HFFc6 (cell line): ENCODE measurements around the gene OSBP2. TPM values are rescaled to one million over a fixed set of nuclear protein-coding genes. Genes with fewer than 3 reads are reported as not detected.

Source experiments
- DNase-seq: peaks from one replicate; pipeline ENCODE4 v3.0.0-alpha.2; 2018
- H3K27ac Mint-ChIP-seq: 2 replicates; pipeline ENCODE4 v1.8.0; 2020; ENCODE audit warnings: mild to moderate bottlenecking, mixed read lengths
- H3K27me3 Mint-ChIP-seq: 2 replicates; pipeline ENCODE4 v1.8.0; 2021; ENCODE audit warnings: mild to moderate bottlenecking, moderate library complexity, mixed read lengths; ENCODE audit not compliant: insufficient read depth
- H3K36me3 Mint-ChIP-seq: 2 replicates; pipeline ENCODE4 v1.8.0; 2021; ENCODE audit warnings: low read depth, mixed read lengths
- H3K4me1 Mint-ChIP-seq: 2 replicates; pipeline ENCODE4 v1.8.0; 2020; ENCODE audit warnings: low read depth, mixed read lengths
- H3K4me3 Mint-ChIP-seq: 2 replicates; pipeline ENCODE4 v1.8.0; 2020; ENCODE audit warnings: mild to moderate bottlenecking, moderate library complexity, mixed read lengths
- H3K9me3 Mint-ChIP-seq: 2 replicates; pipeline ENCODE4 v1.8.0; 2020; ENCODE audit warnings: mild to moderate bottlenecking, mixed read lengths
- CTCF ChIP-seq: fragments of 200-600 bp; sonication (generic); IDR thresholded peaks from 2 replicates; pipeline ENCODE4 v1.5.0; 2021; ENCODE audit warnings: antibody characterized with exemption, mild to moderate bottlenecking
- total RNA-seq, 6 experiments: library from RNA; stranded (reverse); fragmentation: NEBNext Ultra II Directional; extraction: Animal tissue kit (Norgen Biotek cat#: 25700); gene quantifications; 2 replicates in 1 of 6; 3 replicates in 5 of 6; pipeline ENCODE4 v1.2.3, GENCODE V29; 2021

The OSBP2 gene
- total RNA-seq, 6 experiments from 2014 or later: 0.09 to 0.37 (median 0.28) TPM; not detected in 1

GRCh38 chr22:30882184-30882717 is 187.6 kb downstream of the OSBP2 start:
- no peak for TF ChIP-seq CTCF
- H3K4me3 Mint-ChIP-seq: no peak overlapping the region
- no peak overlapping the region for H3K27ac Mint-ChIP-seq
- no peaks in the 10 kb centered on the region for H3K36me3 Mint-ChIP-seq
- DNase-seq: no peak
- H3K27me3 Mint-ChIP-seq: peaks cover 34% of the 10 kb centered on the region
- H3K9me3 Mint-ChIP-seq: no peaks in the 10 kb centered on the region
- H3K4me1 Mint-ChIP-seq: no peaks in the 10 kb centered on the region

GRCh38 chr22:30882974-30883533 is 188.4 kb downstream of the OSBP2 start:
- no peak overlapping the region for H3K27ac Mint-ChIP-seq

GRCh38 chr22:30883586-30884145 is 189.0 kb downstream of the OSBP2 start:
- no peak overlapping the region for H3K4me3 Mint-ChIP-seq
- H3K27ac Mint-ChIP-seq: no peak overlapping the region
- H3K4me1 Mint-ChIP-seq: no peaks in the 10 kb centered on the region
- peaks cover 23% of the 10 kb centered on the region for H3K27me3 Mint-ChIP-seq
- no peaks in the 10 kb centered on the region for H3K36me3 Mint-ChIP-seq
- no peak for TF ChIP-seq CTCF
- no peak for DNase-seq
- H3K9me3 Mint-ChIP-seq: no peaks in the 10 kb centered on the region

More at GRCh38 chr22:30882974-30883533, 188.4 kb downstream of the OSBP2 start:
- no peak for DNase-seq
- Mint-ChIP-seq H3K4me3 (no peak overlapping the region), H3K36me3 (no peaks in the 10 kb centered on the region), H3K27me3 (peaks cover 28% of the 10 kb centered on the region), H3K4me1 (no peaks in the 10 kb centered on the region), H3K9me3 (no peaks in the 10 kb centered on the region)
- no peak for TF ChIP-seq CTCF

- TF ChIP-seq CTCF: no peak
- Mint-ChIP-seq H3K4me3 (no peak overlapping the region), H3K27ac (no peak overlapping the region), H3K9me3 (no peaks in the 10 kb centered on the region), H3K4me1 (no peaks in the 10 kb centered on the region), H3K27me3 (peaks cover 16% of the 10 kb centered on the region), H3K36me3 (no peaks in the 10 kb centered on the region)
- no peak for DNase-seq
Measured at GRCh38 chr22:30884211-30885000, 189.7 kb downstream of the OSBP2 start.

- TF ChIP-seq CTCF: no peak
- no peaks in the 10 kb centered on the region for H3K36me3 Mint-ChIP-seq
Measured at GRCh38 chr22:30885001-30885366, 190.3 kb downstream of the OSBP2 start.

More at GRCh38 chr22:30885001-30885366, 190.3 kb downstream of the OSBP2 start:
- no peak for DNase-seq
- Mint-ChIP-seq H3K27me3 (peaks cover 16% of the 10 kb centered on the region), H3K9me3 (no peaks in the 10 kb centered on the region), H3K4me3 (no peak overlapping the region), H3K4me1 (no peaks in the 10 kb centered on the region), H3K27ac (no peak overlapping the region)
